Esophagus squamous epithelium (tissue), 4 donors: Measurements from ENCODE around the gene CAMK4.

Source experiments
- CTCF ChIP-seq, 6 experiments: fragments of 450-650 bp in 4 of 6; fragments of 200-600 bp in 2 of 6; sonication (generic) in 2 of 6; IDR thresholded peaks; one replicate each; pipeline ENCODE4 v1.5.1; 2016 to 2019; ENCODE audit warnings: antibody characterized with exemption in 6 of 6, mild to moderate bottlenecking in 4 of 6, moderate library complexity in 4 of 6
- POLR2A ChIP-seq, 4 donors: fragments of 450-650 bp; IDR thresholded peaks; one replicate each; pipeline ENCODE4 v1.6.1; 2017; ENCODE audit warnings: antibody characterized with exemption in 4 of 4, mild to moderate bottlenecking in 4 of 4, moderate library complexity in 3 of 4

DNA sequence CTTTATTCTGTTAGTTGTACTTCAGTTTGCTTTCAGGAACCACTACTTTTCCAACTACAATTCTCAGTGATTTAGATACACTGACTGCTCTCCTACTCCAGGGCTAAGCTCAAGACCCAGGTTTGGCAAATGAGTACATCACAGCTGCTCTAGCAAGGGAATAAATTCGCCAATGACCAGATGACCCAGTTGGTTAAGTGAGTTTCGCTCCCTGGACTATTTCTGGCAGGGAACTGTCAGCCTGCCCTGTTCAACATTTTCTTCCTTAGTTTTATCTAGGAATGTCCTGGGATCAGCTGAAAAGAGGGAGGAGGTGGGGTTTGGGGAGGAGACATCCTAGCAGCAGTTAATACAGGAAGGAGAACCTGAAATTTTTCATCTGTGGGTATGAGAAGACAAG, 294.6 kb downstream of the CAMK4 start:
- TF ChIP-seq CTCF (IDR thresholded peaks at IDR 0.05) (no peak), POLR2A (IDR thresholded peaks at IDR 0.05) (no peak)
